ENCODE results near the gene SYNGR3.

DNA sequence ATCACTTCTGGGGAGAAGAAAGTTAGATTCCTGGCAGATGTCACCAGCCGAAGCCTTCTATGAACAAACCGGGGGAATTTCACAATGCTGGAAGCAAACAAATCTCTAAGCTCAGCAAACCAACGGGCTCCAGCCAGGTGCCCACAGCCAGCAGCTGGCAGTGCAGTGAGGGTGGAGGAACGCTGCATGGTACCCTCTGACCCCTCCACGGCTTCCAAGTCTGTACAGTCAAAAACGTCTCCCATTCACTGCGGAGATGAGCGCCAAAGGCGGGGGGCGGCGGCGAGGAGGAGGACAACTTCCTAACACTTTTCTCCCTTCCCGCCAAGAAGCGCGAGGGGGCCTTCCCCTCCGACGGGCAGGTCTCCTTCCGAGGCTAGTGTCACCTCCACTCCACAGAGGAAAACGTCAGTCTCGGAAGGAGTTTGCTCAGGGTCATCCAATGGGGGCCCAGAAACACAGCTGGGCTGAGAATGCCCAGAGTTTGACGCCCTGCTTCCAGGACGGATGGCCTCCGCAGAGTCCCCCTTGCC lies 18.9 kb downstream of the SYNGR3 start:
- TF ChIP-seq, protein P1, sequence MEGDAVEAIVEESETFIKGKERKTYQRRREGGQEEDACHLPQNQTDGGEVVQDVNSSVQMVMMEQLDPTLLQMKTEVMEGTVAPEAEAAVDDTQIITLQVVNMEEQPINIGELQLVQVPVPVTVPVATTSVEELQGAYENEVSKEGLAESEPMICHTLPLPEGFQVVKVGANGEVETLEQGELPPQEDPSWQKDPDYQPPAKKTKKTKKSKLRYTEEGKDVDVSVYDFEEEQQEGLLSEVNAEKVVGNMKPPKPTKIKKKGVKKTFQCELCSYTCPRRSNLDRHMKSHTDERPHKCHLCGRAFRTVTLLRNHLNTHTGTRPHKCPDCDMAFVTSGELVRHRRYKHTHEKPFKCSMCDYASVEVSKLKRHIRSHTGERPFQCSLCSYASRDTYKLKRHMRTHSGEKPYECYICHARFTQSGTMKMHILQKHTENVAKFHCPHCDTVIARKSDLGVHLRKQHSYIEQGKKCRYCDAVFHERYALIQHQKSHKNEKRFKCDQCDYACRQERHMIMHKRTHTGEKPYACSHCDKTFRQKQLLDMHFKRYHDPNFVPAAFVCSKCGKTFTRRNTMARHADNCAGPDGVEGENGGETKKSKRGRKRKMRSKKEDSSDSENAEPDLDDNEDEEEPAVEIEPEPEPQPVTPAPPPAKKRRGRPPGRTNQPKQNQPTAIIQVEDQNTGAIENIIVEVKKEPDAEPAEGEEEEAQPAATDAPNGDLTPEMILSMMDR (IDR thresholded peaks at IDR 0.05; ENCODE audit: low read length), result no peak
- no peak for TF ChIP-seq EZH2 (optimal IDR thresholded peaks at IDR 0.05; ENCODE audit: low read depth, low read length)

Data from MM.1S (cell line).